ENCODE data around the gene ZNF525. TPM values are rescaled to one million over a fixed set of nuclear protein-coding genes. Genes with fewer than 3 reads are reported as not detected.
A peak's percentile ranks its signal among the peaks of the same experiment; 100 is the strongest.
"Not testable (repeated sequence)": the region's sequence is repeated elsewhere in the genome, so short reads cannot be mapped to it uniquely, and the experiment has no call there.

ZNF525 gene
- total RNA-seq, 4 donors from 2014 or later: 0.26 to 0.92 (median 0.30) TPM

- intact Hi-C loops (cut with DNase I; ENCODE audit: low total_unique reads): loop anchor here (2.0 to 5.0 kb wide), 2 partner anchors 36 to 497 kb away; partner anchors contain the start of genes ZNF320 and ZNF761
- Histone ChIP-seq H3K9me3 (no peaks in the 10 kb centered on the region), H3K4me3 (peak overlapping the region; percentile 59 to 99 (median 89)), H3K36me3 (peaks cover 0 to 10% of the 10 kb centered on the region in 2 donors), H3K27ac (peak overlapping the region; percentile 56 to 91 (median 76)), H3K27me3 (peaks cover 0 to 6% (median 6%) of the 10 kb centered on the region in 3 donors), H3K4me1 (peaks cover 17 to 22% of the 10 kb centered on the region in 2 donors)
- peak; percentile 39 to 61 for ATAC-seq
- peak in 1 of 2 donors; percentile 13 for DNase-seq
- no peak for TF ChIP-seq POLR2A (IDR thresholded peaks at IDR 0.05)
- TF ChIP-seq CTCF (IDR thresholded peaks at IDR 0.05 in 4 of 5, conservative IDR thresholded peaks at IDR 0.05 in 1 of 5): no peak
- in situ Hi-C loops (cut with MboI; ENCODE audit: low sequenced_read_pairs in 4 of 4): no loop called here
Measured at GRCh38 chr19:53394522-53394973, 29.0 kb downstream of the ZNF525 start.

DNA sequence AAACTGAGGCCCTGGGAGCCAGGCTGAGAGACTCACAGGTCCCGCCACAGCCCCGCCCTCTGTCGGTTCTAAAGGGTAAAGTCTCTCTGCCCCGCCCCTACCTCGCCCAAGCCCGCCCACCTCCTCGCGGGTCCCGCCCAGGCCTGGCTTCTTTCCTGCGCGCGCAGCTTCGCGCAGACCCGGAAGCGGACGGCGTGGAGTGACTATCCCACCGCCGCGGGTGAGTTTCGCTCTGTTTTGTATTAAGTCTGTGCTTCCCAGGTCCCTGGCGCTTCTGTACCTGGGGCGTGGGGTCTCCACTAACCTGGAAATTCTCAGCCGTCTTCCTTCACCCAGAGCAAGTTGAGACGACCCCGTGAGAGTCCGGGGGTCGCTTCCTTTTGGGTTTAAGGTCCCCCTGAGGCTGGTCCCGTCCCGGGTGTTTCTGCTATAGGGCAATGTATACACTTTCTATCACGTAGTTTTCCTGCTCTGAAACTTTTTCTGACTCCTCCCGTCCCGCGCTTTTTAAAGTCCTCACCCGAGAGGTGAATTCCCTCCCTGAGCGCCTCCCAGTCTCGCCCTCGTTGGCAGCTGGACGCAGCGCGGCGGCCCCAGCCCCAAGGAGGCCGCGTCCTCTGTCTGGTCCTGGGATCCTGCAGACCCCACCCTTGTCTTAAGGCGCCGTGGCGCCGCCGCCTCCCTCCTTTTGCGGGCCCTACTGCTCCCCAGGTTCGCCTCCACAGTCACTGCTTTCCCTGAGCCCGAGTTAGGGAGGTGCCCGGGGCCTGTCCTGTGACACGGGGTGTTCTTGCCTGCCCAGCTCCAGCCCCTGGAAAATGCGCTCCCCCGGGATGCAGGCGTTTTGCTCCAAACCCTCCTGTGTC is 29.7 kb downstream of the ZNF525 start, which contains the start of gene ZNF765:
Gene ZNF765, plus strand, starts transcription at position 176 of the 866 bp plus-strand sequence. CDS start 2,867 bp downstream, outside the sequence.
- H3K27ac ChIP-seq: peak within 1 kb of the TSS; percentile 56 to 91 (median 76)
- peak within 1 kb of the TSS; percentile 59 to 99 (median 89) for H3K4me3 ChIP-seq
- ATAC-seq: peak; percentile 94 to 98
- H3K27me3 ChIP-seq: no peaks in the 10 kb centered on the region
- in situ Hi-C loops (cut with MboI; ENCODE audit: low sequenced_read_pairs in 4 of 4): no loop called here
- peak; percentile 85 to 86 for DNase-seq
- intact Hi-C loops (cut with DNase I; ENCODE audit: low total_unique reads): loop anchor here (1.0 to 5.0 kb wide), 6 partner anchors 30 to 498 kb away; partner anchors contain the start of genes ZNF160, ZNF320, ZNF347 and ZNF525
- no peaks in the 10 kb centered on the region for H3K9me3 ChIP-seq
- H3K4me1 ChIP-seq: peaks cover 17 to 22% of the 10 kb centered on the region in 2 donors
- H3K36me3 ChIP-seq: peaks cover 0 to 17% of the 10 kb centered on the region in 2 donors
- TF ChIP-seq CTCF (IDR thresholded peaks at IDR 0.05 in 4 of 5, conservative IDR thresholded peaks at IDR 0.05 in 1 of 5) (peak; percentile 11 to 66 (median 58)), POLR2A (IDR thresholded peaks at IDR 0.05) (peak; percentile 51 to 72)

DNA sequence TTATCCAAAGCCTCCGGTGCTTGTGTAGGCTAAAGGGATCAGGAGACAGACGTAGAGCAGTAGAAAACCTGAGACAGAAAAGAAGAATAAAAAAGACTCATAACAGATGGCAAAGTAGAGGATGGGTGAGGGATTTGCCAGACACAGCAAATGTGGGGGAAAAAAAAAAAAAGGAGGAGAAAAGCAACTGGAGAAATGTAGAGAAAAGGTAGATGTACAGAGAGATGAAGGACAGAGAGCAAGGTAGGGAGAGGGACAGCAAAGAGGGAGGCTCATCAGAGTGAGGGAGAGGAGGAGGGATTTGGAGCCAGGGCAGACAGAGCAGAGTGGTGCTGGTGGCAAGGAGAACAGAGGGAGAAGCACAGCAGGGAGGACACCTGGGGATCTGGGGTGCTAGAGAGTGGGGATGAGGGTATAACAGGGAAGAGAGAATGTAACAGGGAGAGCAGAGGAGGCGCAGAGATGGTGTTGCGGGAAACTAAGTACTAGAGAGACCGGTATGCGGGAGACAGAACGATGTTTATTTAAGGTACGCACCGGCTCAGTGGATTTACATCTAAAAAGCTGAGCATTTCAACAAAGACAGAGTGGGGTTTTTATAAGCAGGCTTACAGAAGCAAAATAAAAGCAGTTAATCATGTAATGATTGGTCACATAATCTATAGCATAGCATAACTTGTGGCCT is 30.5 kb downstream of the ZNF525 start:
- in situ Hi-C loops (cut with MboI; ENCODE audit: low sequenced_read_pairs in 4 of 4); DNase-seq; H3K9me3 ChIP-seq; ATAC-seq; H3K27me3 ChIP-seq: not testable (repeated sequence)
- Histone ChIP-seq H3K4me1 (peaks cover 17 to 22% of the 10 kb centered on the region in 2 donors), H3K36me3 (peaks cover 0 to 19% of the 10 kb centered on the region in 2 donors), H3K27ac (peak overlapping the region in 3 of 4 donors; percentile 73 to 91 (median 79)), H3K4me3 (peak overlapping the region; percentile 59 to 99 (median 89))
- intact Hi-C loops (cut with DNase I; ENCODE audit: low total_unique reads): loop anchor here (1.0 to 2.0 kb wide), 5 partner anchors 31 to 293 kb away; partner anchors contain the start of genes ZNF160, ZNF347, ZNF525 and ZNF761

DNA sequence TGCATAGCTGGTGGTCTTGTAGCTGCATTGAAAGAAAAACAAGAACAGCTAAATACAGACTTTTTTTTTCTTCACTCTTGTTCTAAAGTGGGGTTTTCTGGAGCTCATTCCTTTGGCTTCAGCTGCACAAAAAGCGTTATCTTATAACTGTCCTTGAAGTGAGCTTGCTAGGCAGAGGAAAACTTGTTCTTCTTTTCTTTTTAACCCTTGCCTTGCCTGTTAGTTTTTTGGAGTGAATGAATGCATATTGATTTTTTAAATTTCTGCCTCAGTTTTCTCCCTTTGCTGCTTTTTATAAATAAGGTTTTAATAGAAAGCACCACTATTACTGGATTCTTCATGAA is 31.0 kb downstream of the ZNF525 start:
- Histone ChIP-seq H3K9me3 (no peaks in the 10 kb centered on the region), H3K4me1 (peaks cover 17 to 22% of the 10 kb centered on the region in 2 donors), H3K27ac (no peak overlapping the region), H3K27me3 (no peaks in the 10 kb centered on the region), H3K36me3 (peaks cover 0 to 21% of the 10 kb centered on the region in 2 donors), H3K4me3 (peak overlapping the region in 1 of 4 donors; percentile 99)
- ATAC-seq (no peak), DNase-seq (no peak)
- TF ChIP-seq CTCF (IDR thresholded peaks at IDR 0.05 in 4 of 5, conservative IDR thresholded peaks at IDR 0.05 in 1 of 5) (no peak), POLR2A (IDR thresholded peaks at IDR 0.05) (no peak)
- intact Hi-C loops (cut with DNase I; ENCODE audit: low total_unique reads): no loop called here
- in situ Hi-C loops (cut with MboI; ENCODE audit: low sequenced_read_pairs in 4 of 4): no loop called here

GRCh38 chr19:53397918-53398317 is 32.4 kb downstream of the ZNF525 start:
- H3K4me1 ChIP-seq: peaks cover 17 to 22% of the 10 kb centered on the region in 2 donors

More at GRCh38 chr19:53397918-53398317, 32.4 kb downstream of the ZNF525 start:
- in situ Hi-C loops (cut with MboI; ENCODE audit: low sequenced_read_pairs in 4 of 4); H3K4me3 ChIP-seq; H3K9me3 ChIP-seq; ATAC-seq; intact Hi-C loops (cut with DNase I; ENCODE audit: low total_unique reads); H3K27ac ChIP-seq; H3K27me3 ChIP-seq; DNase-seq: not testable (repeated sequence)
- peaks cover 0 to 29% of the 10 kb centered on the region in 2 donors for H3K36me3 ChIP-seq
